Coronary artery (tissue), 2 donors: ENCODE measurements around the gene NFATC2.
A peak's percentile ranks its signal among the peaks of the same experiment; 100 is the strongest.

ENCODE experiments used
- DNase-seq: peaks from one replicate; pipeline ENCODE4 v3.0.0-alpha.2; 2017; ENCODE audit warnings: low spot score
- H3K27ac ChIP-seq, 2 donors: fragments of 200-600 bp; sonication (generic); one replicate each; pipeline ENCODE4 v1.5.1; 2016 to 2019
- H3K4me3 ChIP-seq: fragments of 200-600 bp; sonication (generic); 2 replicates; pipeline ENCODE4 v1.5.1; 2016; ENCODE audit warnings: mild to moderate bottlenecking, moderate library complexity
- CTCF ChIP-seq: fragments of 200-600 bp; sonication (generic); IDR thresholded peaks from one replicate; pipeline ENCODE4 v1.5.1; 2019; ENCODE audit warnings: antibody characterized with exemption

The NFATC2 gene

DNA sequence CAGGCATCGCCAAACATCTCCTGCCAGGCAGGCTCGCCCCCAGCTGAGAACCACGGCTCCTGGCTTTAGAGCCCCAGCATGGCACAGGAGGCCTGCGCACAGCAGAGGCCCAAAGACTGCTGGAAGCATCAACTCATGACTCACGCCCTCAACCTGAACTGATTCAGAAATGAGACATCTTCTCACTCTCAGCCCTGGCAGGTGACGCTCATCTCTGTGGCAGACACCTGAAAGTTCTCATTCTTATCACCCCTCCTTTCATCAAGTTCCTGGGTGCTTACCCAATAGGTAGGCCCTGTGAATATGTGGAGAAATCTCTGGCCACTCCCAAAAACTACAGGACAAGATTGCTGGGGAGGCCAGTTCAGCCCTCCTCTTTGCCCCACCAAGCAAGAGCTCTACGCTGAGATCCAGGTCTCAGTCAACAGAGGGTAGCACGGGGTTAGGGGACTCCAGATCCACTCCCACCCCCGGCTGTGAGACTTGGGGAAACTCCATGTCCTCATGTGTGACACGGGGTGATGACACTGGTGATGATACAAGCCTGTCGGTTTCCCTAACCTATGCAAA lies 11.3 kb downstream of the NFATC2 start:
- DNase-seq = no peak
- H3K4me3 ChIP-seq = no peak overlapping the region
- peak overlapping the region in 1 of 2 donors; percentile 44 for H3K27ac ChIP-seq
- TF ChIP-seq CTCF = no peak

DNA sequence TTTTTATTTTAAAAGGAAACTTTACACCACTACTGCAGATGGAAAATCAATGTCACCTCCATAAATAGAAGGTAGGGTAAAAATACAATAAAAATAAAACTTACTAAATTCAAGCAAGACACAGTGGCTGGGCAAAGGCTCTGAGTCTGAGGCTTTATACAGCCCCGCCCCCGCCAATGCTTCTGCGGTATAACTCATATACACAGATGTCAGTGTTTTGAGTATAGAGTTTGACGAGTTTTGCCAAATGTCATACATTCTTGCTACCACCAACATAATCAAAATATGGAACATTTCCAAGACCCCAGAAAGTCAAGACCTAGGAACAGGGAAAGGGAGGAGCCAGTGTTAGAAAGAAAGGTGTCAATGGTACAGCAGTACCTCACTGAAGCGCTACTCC lies 12.8 kb downstream of the NFATC2 start:
- no peak overlapping the region for H3K27ac ChIP-seq
- TF ChIP-seq CTCF = no peak
- no peak for DNase-seq
- no peak overlapping the region for H3K4me3 ChIP-seq

DNA sequence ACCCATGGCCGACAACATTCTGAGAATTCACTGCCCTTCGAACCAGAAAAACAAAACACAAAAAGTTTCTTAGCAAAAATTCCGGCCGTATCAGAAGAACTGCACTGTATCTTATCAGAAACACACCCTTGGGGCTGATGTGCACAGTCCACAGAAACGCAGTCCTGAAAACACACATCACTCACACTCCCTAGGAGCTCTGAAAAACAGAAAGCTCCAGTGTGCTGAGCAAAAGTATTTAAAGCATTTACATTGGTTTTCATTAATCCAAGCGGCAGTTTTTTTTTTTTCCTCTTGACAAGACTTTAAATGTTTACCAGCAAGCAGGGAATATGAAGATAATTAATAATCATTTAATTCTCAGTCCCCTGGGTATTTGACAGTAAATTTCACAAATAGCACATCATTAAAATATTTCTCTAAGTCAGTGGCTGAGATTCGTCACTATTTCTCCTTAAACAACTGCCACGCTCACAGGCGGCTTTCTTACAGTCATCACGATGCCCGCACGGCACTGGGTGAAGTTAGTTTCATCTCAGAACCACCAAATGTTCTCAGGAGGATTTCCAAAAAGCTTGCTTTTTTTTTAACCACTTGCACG lies 13.3 kb downstream of the NFATC2 start:
- no peak overlapping the region for H3K4me3 ChIP-seq
- DNase-seq = no peak
- TF ChIP-seq CTCF = no peak
- peak overlapping the region in 1 of 2 donors; percentile 26 for H3K27ac ChIP-seq

GRCh38 chr20:51528263-51529027 lies 14.1 kb downstream of the NFATC2 start:
- Histone ChIP-seq H3K4me3 (no peak overlapping the region), H3K27ac (peak overlapping the region in 1 of 2 donors; percentile 26)
- DNase-seq = no peak
- TF ChIP-seq CTCF = no peak

- no peak for DNase-seq
- Histone ChIP-seq H3K4me3 (no peak overlapping the region), H3K27ac (no peak overlapping the region)
- no peak for TF ChIP-seq CTCF
These were observed 15.8 kb downstream of the NFATC2 start for GRCh38 chr20:51526754-51527153.

GRCh38 chr20:51526106-51526470 lies 16.4 kb downstream of the NFATC2 start:
- TF ChIP-seq CTCF = no peak
- Histone ChIP-seq H3K27ac (peak overlapping the region in 1 of 2 donors; percentile 49), H3K4me3 (peak overlapping the region; percentile 18)
- DNase-seq = no peak
